Measurements from ENCODE around the gene HPD.

DNA sequence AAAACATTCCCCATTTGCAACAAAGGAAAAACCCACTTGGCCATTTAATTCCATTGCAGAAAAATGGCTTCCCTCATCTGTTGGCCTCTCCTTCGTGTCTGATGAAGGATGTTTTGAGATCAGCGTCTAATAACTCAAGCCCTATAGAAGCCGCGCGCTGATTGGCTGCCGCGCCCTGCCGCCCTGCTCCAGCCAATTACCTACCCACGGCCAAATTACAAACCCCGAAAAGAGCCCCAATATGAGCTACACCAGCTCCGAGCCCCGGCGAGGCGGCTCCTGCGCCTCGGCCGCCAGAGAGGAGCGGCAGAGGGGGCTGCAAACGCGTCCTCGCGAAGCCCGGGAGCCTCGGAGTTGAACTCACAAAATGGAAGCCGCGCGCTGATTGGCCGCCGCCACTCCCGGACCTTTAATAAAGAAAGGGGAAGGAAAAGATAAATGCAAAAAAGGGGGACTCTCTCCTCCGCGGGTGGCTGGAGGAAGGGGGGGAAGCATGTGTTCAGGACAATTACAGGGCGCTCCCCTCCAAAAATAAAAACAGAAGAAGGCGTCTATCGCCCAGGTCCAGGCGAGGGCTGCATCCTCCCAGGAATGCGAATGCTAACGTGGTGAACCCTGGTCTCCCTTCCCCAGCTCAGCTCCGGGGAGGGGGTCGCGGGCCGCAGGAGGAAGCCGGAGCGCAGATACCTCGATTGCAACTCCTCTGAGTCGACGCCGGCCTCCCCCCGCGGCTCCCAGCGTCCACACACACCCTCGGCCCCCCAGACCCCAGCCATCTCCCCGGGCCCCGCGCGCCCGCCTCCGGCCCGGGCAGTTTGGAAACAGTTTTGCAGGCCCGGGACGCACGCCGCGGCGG lies 55.6 kb downstream of the HPD start:
- TF ChIP-seq, protein P1, sequence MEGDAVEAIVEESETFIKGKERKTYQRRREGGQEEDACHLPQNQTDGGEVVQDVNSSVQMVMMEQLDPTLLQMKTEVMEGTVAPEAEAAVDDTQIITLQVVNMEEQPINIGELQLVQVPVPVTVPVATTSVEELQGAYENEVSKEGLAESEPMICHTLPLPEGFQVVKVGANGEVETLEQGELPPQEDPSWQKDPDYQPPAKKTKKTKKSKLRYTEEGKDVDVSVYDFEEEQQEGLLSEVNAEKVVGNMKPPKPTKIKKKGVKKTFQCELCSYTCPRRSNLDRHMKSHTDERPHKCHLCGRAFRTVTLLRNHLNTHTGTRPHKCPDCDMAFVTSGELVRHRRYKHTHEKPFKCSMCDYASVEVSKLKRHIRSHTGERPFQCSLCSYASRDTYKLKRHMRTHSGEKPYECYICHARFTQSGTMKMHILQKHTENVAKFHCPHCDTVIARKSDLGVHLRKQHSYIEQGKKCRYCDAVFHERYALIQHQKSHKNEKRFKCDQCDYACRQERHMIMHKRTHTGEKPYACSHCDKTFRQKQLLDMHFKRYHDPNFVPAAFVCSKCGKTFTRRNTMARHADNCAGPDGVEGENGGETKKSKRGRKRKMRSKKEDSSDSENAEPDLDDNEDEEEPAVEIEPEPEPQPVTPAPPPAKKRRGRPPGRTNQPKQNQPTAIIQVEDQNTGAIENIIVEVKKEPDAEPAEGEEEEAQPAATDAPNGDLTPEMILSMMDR (IDR thresholded peaks at IDR 0.05), result no peak
- TF ChIP-seq, protein P2, sequence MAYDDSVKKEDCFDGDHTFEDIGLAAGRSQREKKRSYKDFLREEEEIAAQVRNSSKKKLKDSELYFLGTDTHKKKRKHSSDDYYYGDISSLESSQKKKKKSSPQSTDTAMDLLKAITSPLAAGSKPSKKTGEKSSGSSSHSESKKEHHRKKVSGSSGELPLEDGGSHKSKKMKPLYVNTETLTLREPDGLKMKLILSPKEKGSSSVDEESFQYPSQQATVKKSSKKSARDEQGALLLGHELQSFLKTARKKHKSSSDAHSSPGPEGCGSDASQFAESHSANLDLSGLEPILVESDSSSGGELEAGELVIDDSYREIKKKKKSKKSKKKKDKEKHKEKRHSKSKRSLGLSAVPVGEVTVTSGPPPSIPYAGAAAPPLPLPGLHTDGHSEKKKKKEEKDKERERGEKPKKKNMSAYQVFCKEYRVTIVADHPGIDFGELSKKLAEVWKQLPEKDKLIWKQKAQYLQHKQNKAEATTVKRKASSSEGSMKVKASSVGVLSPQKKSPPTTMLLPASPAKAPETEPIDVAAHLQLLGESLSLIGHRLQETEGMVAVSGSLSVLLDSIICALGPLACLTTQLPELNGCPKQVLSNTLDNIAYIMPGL (CRISPR knock-in tag; IDR thresholded peaks at IDR 0.05), result 0 out of 2 replicates have a peak, but pooled peaks have one; percentile 8
- no peak for TF ChIP-seq E2F1 (CRISPR knock-in tag; IDR thresholded peaks at IDR 0.05)
- TF ChIP-seq IRF2 (CRISPR knock-in tag; IDR thresholded peaks at IDR 0.05; ENCODE audit: borderline replicate concordance, low read depth), result no peak
- TF ChIP-seq, protein P3, sequence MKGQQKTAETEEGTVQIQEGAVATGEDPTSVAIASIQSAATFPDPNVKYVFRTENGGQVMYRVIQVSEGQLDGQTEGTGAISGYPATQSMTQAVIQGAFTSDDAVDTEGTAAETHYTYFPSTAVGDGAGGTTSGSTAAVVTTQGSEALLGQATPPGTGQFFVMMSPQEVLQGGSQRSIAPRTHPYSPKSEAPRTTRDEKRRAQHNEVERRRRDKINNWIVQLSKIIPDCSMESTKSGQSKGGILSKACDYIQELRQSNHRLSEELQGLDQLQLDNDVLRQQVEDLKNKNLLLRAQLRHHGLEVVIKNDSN (CRISPR knock-in tag; IDR thresholded peaks at IDR 0.05), result no peak; the same call in 1 of the 2 replicates
- TF ChIP-seq, protein P4, sequence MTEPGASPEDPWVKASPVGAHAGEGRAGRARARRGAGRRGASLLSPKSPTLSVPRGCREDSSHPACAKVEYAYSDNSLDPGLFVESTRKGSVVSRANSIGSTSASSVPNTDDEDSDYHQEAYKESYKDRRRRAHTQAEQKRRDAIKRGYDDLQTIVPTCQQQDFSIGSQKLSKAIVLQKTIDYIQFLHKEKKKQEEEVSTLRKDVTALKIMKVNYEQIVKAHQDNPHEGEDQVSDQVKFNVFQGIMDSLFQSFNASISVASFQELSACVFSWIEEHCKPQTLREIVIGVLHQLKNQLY (CRISPR knock-in tag; IDR thresholded peaks at IDR 0.05), result no peak
- TF ChIP-seq CREB1 (CRISPR knock-in tag; IDR thresholded peaks at IDR 0.05), result no peak
- no peak for TF ChIP-seq E2F4 (CRISPR knock-in tag; IDR thresholded peaks at IDR 0.05; ENCODE audit: borderline replicate concordance, low read depth)
- TF ChIP-seq, protein P5, sequence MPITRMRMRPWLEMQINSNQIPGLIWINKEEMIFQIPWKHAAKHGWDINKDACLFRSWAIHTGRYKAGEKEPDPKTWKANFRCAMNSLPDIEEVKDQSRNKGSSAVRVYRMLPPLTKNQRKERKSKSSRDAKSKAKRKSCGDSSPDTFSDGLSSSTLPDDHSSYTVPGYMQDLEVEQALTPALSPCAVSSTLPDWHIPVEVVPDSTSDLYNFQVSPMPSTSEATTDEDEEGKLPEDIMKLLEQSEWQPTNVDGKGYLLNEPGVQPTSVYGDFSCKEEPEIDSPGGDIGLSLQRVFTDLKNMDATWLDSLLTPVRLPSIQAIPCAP (CRISPR knock-in tag; IDR thresholded peaks at IDR 0.05), result no peak
- no peak for TF ChIP-seq NR2C2 (CRISPR knock-in tag; IDR thresholded peaks at IDR 0.05)
- no peak for TF ChIP-seq ZNF263 (CRISPR knock-in tag; IDR thresholded peaks at IDR 0.05; ENCODE audit: low read depth)
- 0 out of 2 replicates have a peak, but pooled peaks have one; percentile 23 for TF ChIP-seq AFF4 (CRISPR knock-in tag; IDR thresholded peaks at IDR 0.05; ENCODE audit: borderline replicate concordance)
- no peak for TF ChIP-seq ATF2 (CRISPR knock-in tag; IDR thresholded peaks at IDR 0.05; ENCODE audit: borderline replicate concordance, low read depth)
